IMR-90 (cell line): ENCODE data around the gene ADGRL3. TPM values are rescaled to one million over a fixed set of nuclear protein-coding genes. Genes with fewer than 3 reads are reported as not detected.

Experiments used
- ATAC-seq: fragments of 200-7000 bp; cut with Tn5 transposase; 2 replicates; pipeline ENCODE4 v1.9.1; 2020; ENCODE audit warnings: low read depth, mild to moderate bottlenecking, moderate library complexity
- BruUV-seq: library from RNA; stranded (reverse); fragments of 400-500 nt; replicated peaks from 2 replicates; lab custom pipeline; 2021; lab: Mats Ljungman, UMichigan
- CTCF ChIA-PET: fragments of 300-600 bp; formaldehyde crosslinking; extraction: SDS; loops from one replicate; lab custom pipeline; 2021; ENCODE audit warnings: antibody characterized with exemption; lab: Yijun Ruan, JAX
- POLR2A ChIA-PET: fragments of 300-600 bp; sonication (Branson Sonifier 250); formaldehyde crosslinking; loops from one replicate; lab custom pipeline; 2022; ENCODE audit warnings: antibody characterized with exemption; ENCODE audit not compliant: unreplicated experiment; lab: Charles Lee
- DNase-seq: peaks from one replicate; pipeline ENCODE4 v3.0.0; 2013
- H2AFZ ChIP-seq: replicated peaks from 2 replicates; pipeline ENCODE3; 2013; ENCODE audit warnings: low read length, mild to moderate bottlenecking; ENCODE audit not compliant: poor library complexity
- H2AK5ac ChIP-seq: 2 replicates; pipeline ENCODE4 v1.6.1; 2013; ENCODE audit warnings: low read depth, low read length, inconsistent platforms
- H2AK9ac ChIP-seq: replicated peaks from 2 replicates; pipeline ENCODE3; 2013; ENCODE audit warnings: mild to moderate bottlenecking, low read depth, low read length, moderate library complexity; ENCODE audit not compliant: poor library complexity
- H2BK120ac ChIP-seq: 2 replicates; pipeline ENCODE4 v1.6.1; 2013; ENCODE audit warnings: low read depth, low read length, inconsistent platforms
- H2BK15ac ChIP-seq: 3 replicates; pipeline ENCODE4 v1.6.1; 2013; ENCODE audit warnings: low read depth, low read length, inconsistent platforms
- H2BK20ac ChIP-seq: 2 replicates; pipeline ENCODE4 v1.6.1; 2013; ENCODE audit warnings: low read depth, mild to moderate bottlenecking, inconsistent platforms, low read length, moderate library complexity
- H2BK5ac ChIP-seq: 2 replicates; pipeline ENCODE4 v1.6.1; 2013; ENCODE audit warnings: mild to moderate bottlenecking, low read depth, low read length, inconsistent platforms; ENCODE audit not compliant: poor library complexity, severe bottlenecking
- H3K14ac ChIP-seq: replicated peaks from 2 replicates; pipeline ENCODE4 v1.6.1; 2013; ENCODE audit warnings: low read depth, low read length, inconsistent platforms
- H3K18ac ChIP-seq: 2 replicates; pipeline ENCODE4 v1.6.1; 2013; ENCODE audit warnings: low read depth, low read length, control low read depth
- H3K23ac ChIP-seq: 2 replicates; pipeline ENCODE4 v1.6.1; 2013; ENCODE audit warnings: low read depth, low read length, inconsistent platforms
- H3K27ac ChIP-seq: 2 replicates; pipeline ENCODE4 v1.5.1; 2013; ENCODE audit warnings: mild to moderate bottlenecking, control low read depth, low read length; ENCODE audit not compliant: insufficient read depth
- H3K27me3 ChIP-seq: 2 replicates; pipeline ENCODE4 v1.6.1; 2013; ENCODE audit warnings: low read length; ENCODE audit not compliant: control insufficient read depth, insufficient read depth
- H3K36me3 ChIP-seq: 2 replicates; pipeline ENCODE4 v1.6.1; 2013; ENCODE audit warnings: low read length, mixed read lengths; ENCODE audit not compliant: control insufficient read depth, insufficient read depth
- H3K4ac ChIP-seq: 2 replicates; pipeline ENCODE4 v1.6.1; 2013; ENCODE audit warnings: low read depth, low read length, inconsistent platforms
- H3K4me1 ChIP-seq: 2 replicates; pipeline ENCODE4 v1.6.1; 2013; ENCODE audit warnings: low read length, mixed read lengths; ENCODE audit not compliant: control insufficient read depth, insufficient read depth
- H3K4me2 ChIP-seq: 2 replicates; pipeline ENCODE4 v1.6.1; 2013; ENCODE audit warnings: low read depth, mild to moderate bottlenecking, control low read depth, low read length, moderate library complexity
- H3K4me3 ChIP-seq: 2 replicates; pipeline ENCODE4 v1.5.1; 2013; ENCODE audit warnings: low read depth, mild to moderate bottlenecking, control low read depth, low read length, moderate library complexity; ENCODE audit not compliant: insufficient read depth
- H3K56ac ChIP-seq: 2 replicates; pipeline ENCODE4 v1.6.1; 2013; ENCODE audit warnings: low read length, inconsistent platforms; ENCODE audit not compliant: insufficient read depth; ENCODE audit errors: extremely low read depth
- H3K79me1 ChIP-seq, 2 experiments: 2 replicates each; pipeline ENCODE4 v1.6.1; 2013; ENCODE audit warnings: low read length in 2 of 2, inconsistent platforms in 1 of 2, low read depth in 1 of 2
- H3K9ac ChIP-seq: 2 replicates; pipeline ENCODE4 v1.6.1; 2013; ENCODE audit warnings: low read depth, low read length, control low read depth
- H3K9me1 ChIP-seq: 2 replicates; pipeline ENCODE4 v1.6.1; 2013; ENCODE audit warnings: low read length, inconsistent platforms; ENCODE audit not compliant: insufficient read depth
- H3K9me3 ChIP-seq: 2 replicates; pipeline ENCODE4 v1.6.1; 2013; ENCODE audit warnings: low read length; ENCODE audit not compliant: control insufficient read depth, insufficient read depth
- H4K20me1 ChIP-seq: 2 replicates; pipeline ENCODE4 v1.6.1; 2013; ENCODE audit warnings: low read length, inconsistent platforms; ENCODE audit not compliant: insufficient read depth
- H4K5ac ChIP-seq: 2 replicates; pipeline ENCODE4 v1.6.1; 2013; ENCODE audit warnings: mild to moderate bottlenecking, low read depth, low read length, control low read depth
- H4K8ac ChIP-seq, 2 experiments: 2 replicates each; pipeline ENCODE4 v1.6.1; 2013; ENCODE audit warnings: low read depth in 2 of 2, low read length in 2 of 2, control low read depth in 1 of 2, inconsistent platforms in 1 of 2
- H4K91ac ChIP-seq: 2 replicates; pipeline ENCODE4 v1.6.1; 2013; ENCODE audit warnings: low read depth, low read length, inconsistent platforms; ENCODE audit not compliant: insufficient read depth
- BHLHE40 ChIP-seq: fragments of 150-350 bp; IDR thresholded peaks from 2 replicates; pipeline ENCODE4 v1.6.1; 2016; ENCODE audit warnings: mild to moderate bottlenecking, low read depth, low read length
- CEBPB ChIP-seq: IDR thresholded peaks from 2 replicates; pipeline ENCODE4 v1.6.1; 2012; ENCODE audit warnings: low read depth, low read length, improper control_type of control experiment
- CHD1 ChIP-seq: IDR thresholded peaks from 2 replicates; pipeline ENCODE4 v1.6.1; 2012; ENCODE audit warnings: low read depth, low read length, improper control_type of control experiment
- FOS ChIP-seq: fragments of 150-350 bp; IDR thresholded peaks from 2 replicates; pipeline ENCODE4 v1.6.1; 2016; ENCODE audit warnings: low read depth, low read length
- MAFK ChIP-seq: IDR thresholded peaks from 2 replicates; pipeline ENCODE4 v1.6.1; 2012; ENCODE audit warnings: low read depth, low read length, improper control_type of control experiment
- MAZ ChIP-seq: IDR thresholded peaks from 2 replicates; pipeline ENCODE4 v1.6.1; 2012; ENCODE audit warnings: low read depth, mild to moderate bottlenecking, low read length, improper control_type of control experiment, moderate library complexity, borderline replicate concordance
- MXI1 ChIP-seq: IDR thresholded peaks from 2 replicates; pipeline ENCODE4 v1.6.1; 2012; ENCODE audit warnings: low read depth, mild to moderate bottlenecking, low read length, moderate library complexity, borderline replicate concordance
- POLR2A ChIP-seq: IDR thresholded peaks from 2 replicates; pipeline ENCODE4 v1.6.1; 2012; ENCODE audit warnings: mild to moderate bottlenecking, low read depth, low read length
- RAD21 ChIP-seq: IDR thresholded peaks from 2 replicates; pipeline ENCODE4 v1.6.1; 2012; ENCODE audit warnings: low read length, improper control_type of control experiment
- RCOR1 ChIP-seq: IDR thresholded peaks from 2 replicates; pipeline ENCODE4 v1.6.1; 2012; ENCODE audit warnings: mild to moderate bottlenecking, low read length, improper control_type of control experiment; ENCODE audit not compliant: insufficient replicate concordance
- RFX5 ChIP-seq: IDR thresholded peaks from 2 replicates; pipeline ENCODE4 v1.8.0; 2012; ENCODE audit warnings: low read depth, mild to moderate bottlenecking, low read length, moderate library complexity
- SMC3 ChIP-seq: fragments of 150-350 bp; IDR thresholded peaks from 2 replicates; pipeline ENCODE4 v1.6.1; 2016; ENCODE audit warnings: low read depth, mild to moderate bottlenecking, antibody characterized with exemption, low read length, moderate library complexity
- WGBS, 2 experiments: methylation state at CpG; one replicate each; pipeline versions ENCODE4 v1.1.5 to v1.1.7; 2013; ENCODE audit warnings: missing lambda C conversion rate in 2 of 2; ENCODE audit not compliant: insufficient read length in 1 of 2; ENCODE audit errors: extremely low coverage in 2 of 2; 5-methylcytosine and 5-hydroxymethylcytosine counted together
- dilution Hi-C: fragments of 300-500 bp; cut with HindIII; formaldehyde crosslinking; loops from one replicate; pipeline ENCODE4 v1.14.3; 2018; ENCODE audit warnings: low sequenced_read_pairs; ENCODE audit not compliant: unreplicated experiment
- in situ Hi-C: fragments of 300-500 bp; cut with MboI; formaldehyde crosslinking; loops from 3 replicates; pipeline ENCODE4 v1.14.3; 2019; ENCODE audit warnings: low sequenced_read_pairs, inconsistent platforms, mixed read lengths
- intact Hi-C: fragments of 100-400 bp; cut with micrococcal nuclease; formaldehyde crosslinking; loops from 2 replicates; pipeline ENCODE4 v1.10.0; 2022
- polyA plus RNA-seq, 3 experiments: library from polyadenylated mRNA; depleted of rRNA; stranded (reverse); fragments of >200 nt; gene quantifications; 2 replicates each; pipeline ENCODE4 v1.2.3, GENCODE V29; 2012; ENCODE audit warnings: low replicate concordance in 1 of 3
- total RNA-seq: library from RNA; depleted of rRNA; stranded (reverse); fragments of >200 nt; gene quantifications from 2 replicates; pipeline ENCODE4 v1.2.3, GENCODE V29; 2012
- TF ChIP-seq, protein P1 (sequence below): fragments of 150-350 bp; IDR thresholded peaks from 2 replicates; pipeline ENCODE4 v1.6.1; 2017; ENCODE audit warnings: mild to moderate bottlenecking, antibody characterized with exemption, low read length, low read depth
- TF ChIP-seq, protein P2 (sequence below): conservative IDR thresholded peaks from 2 replicates; pipeline ENCODE4 v1.5.1; 2012; ENCODE audit warnings: mild to moderate bottlenecking, low read depth, low read length, improper control_type of control experiment
- TF ChIP-seq, protein P3 (sequence below): fragments of 150-350 bp; IDR thresholded peaks from 2 replicates; pipeline ENCODE4 v1.6.1; 2016; ENCODE audit warnings: low read depth, mild to moderate bottlenecking, low read length, moderate library complexity, borderline replicate concordance

ADGRL3 gene
- total and polyA plus RNA-seq, 2 of the 4 experiments (the other 2 are of a cell fraction) = 0.46 to 2.5 TPM

DNA sequence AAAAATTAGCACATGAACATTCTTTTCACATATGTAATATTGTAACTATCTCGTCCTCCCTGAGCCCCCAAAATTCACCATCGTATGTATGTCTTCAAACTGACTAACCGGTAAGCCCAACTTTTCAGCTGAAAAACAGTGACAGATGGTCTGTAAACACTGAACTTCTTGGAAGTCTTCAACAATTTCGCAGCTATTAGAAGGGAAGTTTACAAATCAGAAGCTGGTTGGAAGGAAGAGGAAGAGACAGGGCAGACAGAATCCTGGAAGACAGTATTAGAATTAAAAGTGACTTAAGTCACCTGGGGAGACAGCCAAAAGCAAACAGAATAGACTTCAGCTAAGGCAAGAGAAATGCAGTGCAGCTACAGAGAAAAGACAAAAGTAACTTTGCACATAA lies 858.4 kb downstream of the ADGRL3 start:
- Histone ChIP-seq H3K18ac (no peak overlapping the region), H4K20me1 (no peaks in the 10 kb centered on the region), H2BK5ac (no peak overlapping the region), H3K56ac (no peak overlapping the region), H2BK120ac (no peak overlapping the region), H3K14ac (no peak overlapping the region), H4K8ac (no peak overlapping the region), H3K4me1 (no peaks in the 10 kb centered on the region), H2AK9ac (no peak overlapping the region), H3K4me3 (no peak overlapping the region), H2AFZ (no peak overlapping the region), H3K4me2 (no peak overlapping the region), H2AK5ac (no peak overlapping the region), H4K5ac (no peak overlapping the region), H3K79me1 (no peaks in the 10 kb centered on the region), H2BK15ac (no peak overlapping the region), H3K9me3 (no peaks in the 10 kb centered on the region), H4K91ac (no peak overlapping the region), H3K9ac (no peak overlapping the region), H3K4ac (no peak overlapping the region), H2BK20ac (no peak overlapping the region), H3K23ac (no peak overlapping the region), H3K9me1 (no peaks in the 10 kb centered on the region), H3K27ac (no peak overlapping the region), H3K36me3 (no peaks in the 10 kb centered on the region), H3K27me3 (no peaks in the 10 kb centered on the region)
- DNase-seq = no peak
- intact Hi-C loops = no loop called here
- no TSS peak for BruUV-seq
- in situ Hi-C loops = no loop called here
- no peak for ATAC-seq
- WGBS, 2 experiments = no CpG with 5 or more reads among the region's 4 CpGs
- ChIA-PET POLR2A (no interaction called here), CTCF (no interaction called here)
- dilution Hi-C loops = no loop called here
- TF ChIP-seq, protein P1, sequence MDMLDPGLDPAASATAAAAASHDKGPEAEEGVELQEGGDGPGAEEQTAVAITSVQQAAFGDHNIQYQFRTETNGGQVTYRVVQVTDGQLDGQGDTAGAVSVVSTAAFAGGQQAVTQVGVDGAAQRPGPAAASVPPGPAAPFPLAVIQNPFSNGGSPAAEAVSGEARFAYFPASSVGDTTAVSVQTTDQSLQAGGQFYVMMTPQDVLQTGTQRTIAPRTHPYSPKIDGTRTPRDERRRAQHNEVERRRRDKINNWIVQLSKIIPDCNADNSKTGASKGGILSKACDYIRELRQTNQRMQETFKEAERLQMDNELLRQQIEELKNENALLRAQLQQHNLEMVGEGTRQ = no peak
- TF ChIP-seq MAFK (no peak), MXI1 (no peak), MAZ (no peak), RAD21 (no peak), RCOR1 (no peak), RFX5 (no peak), POLR2A (no peak), CHD1 (no peak), CEBPB (no peak), FOS (no peak), BHLHE40 (no peak), SMC3 (no peak)
- TF ChIP-seq, protein P2, sequence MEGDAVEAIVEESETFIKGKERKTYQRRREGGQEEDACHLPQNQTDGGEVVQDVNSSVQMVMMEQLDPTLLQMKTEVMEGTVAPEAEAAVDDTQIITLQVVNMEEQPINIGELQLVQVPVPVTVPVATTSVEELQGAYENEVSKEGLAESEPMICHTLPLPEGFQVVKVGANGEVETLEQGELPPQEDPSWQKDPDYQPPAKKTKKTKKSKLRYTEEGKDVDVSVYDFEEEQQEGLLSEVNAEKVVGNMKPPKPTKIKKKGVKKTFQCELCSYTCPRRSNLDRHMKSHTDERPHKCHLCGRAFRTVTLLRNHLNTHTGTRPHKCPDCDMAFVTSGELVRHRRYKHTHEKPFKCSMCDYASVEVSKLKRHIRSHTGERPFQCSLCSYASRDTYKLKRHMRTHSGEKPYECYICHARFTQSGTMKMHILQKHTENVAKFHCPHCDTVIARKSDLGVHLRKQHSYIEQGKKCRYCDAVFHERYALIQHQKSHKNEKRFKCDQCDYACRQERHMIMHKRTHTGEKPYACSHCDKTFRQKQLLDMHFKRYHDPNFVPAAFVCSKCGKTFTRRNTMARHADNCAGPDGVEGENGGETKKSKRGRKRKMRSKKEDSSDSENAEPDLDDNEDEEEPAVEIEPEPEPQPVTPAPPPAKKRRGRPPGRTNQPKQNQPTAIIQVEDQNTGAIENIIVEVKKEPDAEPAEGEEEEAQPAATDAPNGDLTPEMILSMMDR = no peak
- TF ChIP-seq, protein P3, sequence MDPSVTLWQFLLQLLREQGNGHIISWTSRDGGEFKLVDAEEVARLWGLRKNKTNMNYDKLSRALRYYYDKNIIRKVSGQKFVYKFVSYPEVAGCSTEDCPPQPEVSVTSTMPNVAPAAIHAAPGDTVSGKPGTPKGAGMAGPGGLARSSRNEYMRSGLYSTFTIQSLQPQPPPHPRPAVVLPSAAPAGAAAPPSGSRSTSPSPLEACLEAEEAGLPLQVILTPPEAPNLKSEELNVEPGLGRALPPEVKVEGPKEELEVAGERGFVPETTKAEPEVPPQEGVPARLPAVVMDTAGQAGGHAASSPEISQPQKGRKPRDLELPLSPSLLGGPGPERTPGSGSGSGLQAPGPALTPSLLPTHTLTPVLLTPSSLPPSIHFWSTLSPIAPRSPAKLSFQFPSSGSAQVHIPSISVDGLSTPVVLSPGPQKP = no peak
